DOHH2 (cell line): ENCODE measurements around the gene RPS6KA4.

Experiments used
- CTCF ChIP-seq: fragments of 200-600 bp; sonication (generic); IDR thresholded peaks from one replicate; pipeline ENCODE4 v1.5.1; 2014; ENCODE audit warnings: antibody characterized with exemption, mild to moderate bottlenecking, low read depth, low read length; ENCODE audit not compliant: poor library complexity, severe bottlenecking
- EZH2phosphoT487 ChIP-seq: fragments of 200-600 bp; sonication (generic); IDR thresholded peaks from 2 replicates; pipeline ENCODE4 v1.6.1; 2017; ENCODE audit warnings: borderline replicate concordance, mild to moderate bottlenecking, antibody characterized with exemption, low read length, moderate library complexity, mixed read lengths

GRCh38 chr11:64318766-64319761 is 39.9 kb upstream of the RPS6KA4 start:
- TF ChIP-seq CTCF, result no peak
- no peak for TF ChIP-seq EZH2phosphoT487
